OCI-LY1 (cell line): ENCODE results near the gene CXCR6.

ENCODE experiments used
- EZH2 ChIP-seq: fragments of 200-600 bp; sonication (generic), shearing (Covaris generic); IDR thresholded peaks from 2 replicates; pipeline ENCODE4 v1.8.0; 2017; ENCODE audit warnings: borderline replicate concordance, mixed run types, mild to moderate bottlenecking, antibody characterized with exemption, low read length, moderate library complexity, mixed read lengths
- TF ChIP-seq, protein P1 (sequence below): fragments of 200-600 bp; sonication (generic), shearing (Covaris generic); IDR thresholded peaks from 2 replicates; pipeline ENCODE4 v1.5.1; 2017; ENCODE audit warnings: mild to moderate bottlenecking, antibody characterized with exemption, low read length, moderate library complexity, mixed read lengths

- TF ChIP-seq, protein P1, sequence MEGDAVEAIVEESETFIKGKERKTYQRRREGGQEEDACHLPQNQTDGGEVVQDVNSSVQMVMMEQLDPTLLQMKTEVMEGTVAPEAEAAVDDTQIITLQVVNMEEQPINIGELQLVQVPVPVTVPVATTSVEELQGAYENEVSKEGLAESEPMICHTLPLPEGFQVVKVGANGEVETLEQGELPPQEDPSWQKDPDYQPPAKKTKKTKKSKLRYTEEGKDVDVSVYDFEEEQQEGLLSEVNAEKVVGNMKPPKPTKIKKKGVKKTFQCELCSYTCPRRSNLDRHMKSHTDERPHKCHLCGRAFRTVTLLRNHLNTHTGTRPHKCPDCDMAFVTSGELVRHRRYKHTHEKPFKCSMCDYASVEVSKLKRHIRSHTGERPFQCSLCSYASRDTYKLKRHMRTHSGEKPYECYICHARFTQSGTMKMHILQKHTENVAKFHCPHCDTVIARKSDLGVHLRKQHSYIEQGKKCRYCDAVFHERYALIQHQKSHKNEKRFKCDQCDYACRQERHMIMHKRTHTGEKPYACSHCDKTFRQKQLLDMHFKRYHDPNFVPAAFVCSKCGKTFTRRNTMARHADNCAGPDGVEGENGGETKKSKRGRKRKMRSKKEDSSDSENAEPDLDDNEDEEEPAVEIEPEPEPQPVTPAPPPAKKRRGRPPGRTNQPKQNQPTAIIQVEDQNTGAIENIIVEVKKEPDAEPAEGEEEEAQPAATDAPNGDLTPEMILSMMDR: no peak
- TF ChIP-seq EZH2: no peak
These were observed 31.6 kb upstream of the CXCR6 start for GRCh38 chr3:45911511-45912226.
